Stimulated activated CD4-positive, alpha-beta T cell treated with anti-CD3 and anti-CD28 coated beads, Interleukin-1b, Interleukin-23, amount 100 ng/mL, for 4 hours (primary cell): ENCODE results near the gene RPL13.
"Not testable (repeated sequence)": the region's sequence is repeated elsewhere in the genome, so short reads cannot be mapped to it uniquely, and the experiment has no call there.

Source experiments
- DNase-seq, 2 donors: peaks; one replicate each; pipeline ENCODE4 v3.0.0-alpha.2; 2020; ENCODE audit warnings: low read depth in 2 of 2

RPL13 gene

DNA sequence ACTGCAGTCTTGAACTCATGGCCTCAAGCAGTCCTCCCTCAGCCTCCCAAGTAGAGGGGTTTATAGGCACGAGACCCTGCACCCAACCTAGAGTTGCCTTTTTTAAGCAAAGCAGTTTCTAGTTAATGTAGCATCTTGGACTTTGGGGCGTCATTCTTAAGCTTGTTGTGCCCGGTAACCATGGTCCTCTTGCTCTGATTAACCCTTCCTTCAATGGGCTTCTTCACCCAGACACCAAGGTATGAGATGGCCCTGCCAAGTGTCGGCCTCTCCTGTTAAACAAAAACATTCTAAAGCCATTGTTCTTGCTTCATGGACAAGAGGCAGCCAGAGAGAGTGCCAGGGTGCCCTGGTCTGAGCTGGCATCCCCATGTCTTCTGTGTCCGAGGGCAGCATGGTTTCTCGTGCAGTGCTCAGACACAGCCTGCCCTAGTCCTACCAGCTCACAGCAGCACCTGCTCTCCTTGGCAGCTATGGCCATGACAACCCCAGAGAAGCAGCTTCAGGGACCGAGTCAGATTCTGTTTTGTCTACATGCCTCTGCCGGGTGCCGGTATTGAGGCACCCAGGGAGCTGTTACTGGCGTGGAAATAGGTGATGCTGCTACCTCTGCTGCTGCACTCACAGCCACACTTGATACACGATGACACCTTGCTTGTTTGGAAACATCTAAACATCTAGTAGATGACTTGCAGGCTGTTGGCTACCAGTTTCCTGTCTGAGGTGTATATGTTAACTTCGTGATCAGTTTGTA is 3.3 kb downstream of the RPL13 start:
- no peak for DNase-seq

DNA sequence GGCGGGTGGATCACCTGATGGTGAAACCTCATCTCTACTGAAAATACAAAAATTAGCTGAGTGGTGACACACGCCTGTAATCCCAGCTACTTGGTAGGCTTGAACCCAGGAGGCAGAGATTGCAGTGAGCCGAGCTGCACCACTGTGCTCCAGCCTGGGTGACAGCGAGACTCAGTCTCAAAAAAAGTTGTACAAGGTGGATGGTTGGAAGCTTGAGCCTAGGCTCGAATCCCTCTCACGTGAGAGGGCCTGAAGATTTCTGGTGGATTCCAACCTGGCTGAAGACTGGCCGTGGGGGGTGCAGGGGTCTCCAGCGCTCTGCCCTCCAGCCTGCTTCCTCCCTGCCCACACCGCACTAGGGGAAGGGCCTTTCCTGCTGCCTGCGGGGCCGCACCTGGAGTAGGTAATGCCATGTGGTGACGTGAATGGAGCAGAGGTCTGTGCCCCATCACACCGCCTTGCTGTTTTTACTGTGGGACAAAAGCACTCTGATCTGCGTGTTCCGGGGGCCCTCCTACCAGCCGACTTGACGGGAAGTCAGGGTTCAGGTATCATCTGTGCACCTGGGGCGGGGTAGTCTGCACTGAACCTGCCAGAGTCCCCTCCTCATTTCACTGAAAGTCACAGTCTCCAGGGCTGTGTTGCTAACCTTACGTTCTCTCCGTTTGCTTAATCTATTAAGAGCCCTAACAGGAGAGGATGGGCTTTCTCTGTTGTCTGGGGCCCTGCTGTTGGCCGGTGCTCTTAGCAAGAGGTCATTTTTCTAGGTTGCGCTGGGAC is 4.2 kb downstream of the RPL13 start:
- no peak for DNase-seq

- no peak for DNase-seq
Measured at GRCh38 chr16:89565256-89565505, 4.7 kb downstream of the RPL13 start.

- DNase-seq, result peak; percentile 34 to 59
Measured at GRCh38 chr16:89565506-89566372, 5.3 kb downstream of the RPL13 start.

DNA sequence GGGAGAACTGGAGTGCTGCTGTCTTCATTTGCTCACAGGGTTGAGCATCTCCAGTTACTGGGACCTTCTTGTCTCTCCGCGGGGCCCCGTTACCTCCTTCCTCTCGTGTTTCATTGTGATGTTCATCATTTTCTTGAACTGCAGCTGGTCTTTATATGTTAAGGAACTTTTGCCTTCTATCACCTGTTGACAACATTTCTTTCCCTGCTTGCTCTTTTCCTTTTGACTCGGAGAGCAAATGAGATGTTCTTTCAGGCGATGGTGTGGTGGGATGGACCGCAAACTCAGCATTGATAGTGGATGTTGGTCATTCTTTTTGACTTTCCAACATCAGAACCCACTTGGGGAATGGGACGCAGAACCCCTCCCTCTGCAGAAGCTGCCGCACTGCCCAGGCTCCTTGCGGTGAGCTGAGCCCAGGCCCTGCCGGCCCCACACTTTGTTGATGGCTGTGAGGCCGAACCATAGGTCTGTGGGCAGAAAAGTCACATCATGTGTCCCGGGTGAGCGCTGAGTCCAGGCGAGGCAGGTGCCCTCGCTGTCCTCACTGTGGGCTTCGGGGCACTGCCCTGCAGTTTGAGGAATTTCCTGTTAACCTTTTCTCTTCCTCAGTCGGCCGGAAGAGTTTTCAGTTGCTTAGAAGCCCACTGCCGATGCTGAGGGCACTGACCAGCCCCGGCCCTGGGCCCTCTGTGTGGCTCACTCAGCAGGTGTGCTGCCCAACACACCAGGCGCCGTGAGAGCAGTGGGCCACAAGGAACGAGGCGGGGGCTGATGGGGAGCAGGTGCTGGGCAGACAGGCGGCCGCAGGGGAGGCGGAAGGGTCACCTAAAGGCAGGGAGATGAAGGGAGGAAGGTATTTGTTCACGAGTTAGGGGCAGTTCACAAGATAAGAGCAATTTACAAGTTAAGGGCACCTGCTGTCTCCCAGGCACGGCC is 7.4 kb downstream of the RPL13 start:
- DNase-seq, result no peak

DNA sequence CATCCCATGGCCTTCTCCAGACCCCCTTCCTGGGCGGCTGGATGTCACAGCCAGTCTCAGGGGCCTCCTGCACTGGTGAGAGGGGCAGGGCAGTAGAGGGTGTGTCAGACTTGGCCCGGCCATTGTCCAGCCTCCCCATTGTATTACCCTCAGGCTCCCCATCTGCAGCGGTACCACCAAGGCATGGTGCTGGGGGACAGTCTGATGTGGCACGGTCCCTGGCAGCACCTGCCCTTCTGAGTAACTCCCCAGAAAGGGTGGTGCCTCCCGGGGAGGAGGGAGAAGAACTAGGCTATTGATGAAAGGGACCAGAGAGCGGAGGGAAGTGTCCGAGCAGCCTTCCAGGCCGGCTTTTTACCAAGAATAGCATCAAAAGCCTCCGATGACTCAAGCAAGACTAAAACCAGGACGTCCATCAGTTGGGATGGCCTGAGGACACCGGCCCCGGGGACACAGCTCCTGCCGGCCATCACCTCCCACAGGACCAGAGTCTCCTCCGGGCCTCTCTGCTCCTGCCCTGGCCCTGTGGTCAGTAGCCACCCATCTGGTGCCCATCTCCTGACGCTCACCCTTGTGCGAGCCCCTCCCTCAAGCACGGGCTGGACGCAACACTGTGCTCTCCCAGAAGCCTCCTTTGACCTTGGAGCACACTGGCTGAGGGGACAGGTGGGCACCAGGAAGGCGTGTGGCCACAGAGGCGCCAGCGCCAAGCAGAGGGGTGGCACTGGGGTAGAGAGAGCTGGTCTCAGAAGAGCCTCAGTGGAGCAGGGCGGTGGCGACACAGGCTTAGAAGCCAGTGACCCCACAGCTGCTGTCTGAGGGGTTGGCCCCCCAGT is 9.2 kb downstream of the RPL13 start:
- no peak for DNase-seq

GRCh38 chr16:89570342-89570923 is 10.0 kb downstream of the RPL13 start:
- DNase-seq, result no peak

DNA sequence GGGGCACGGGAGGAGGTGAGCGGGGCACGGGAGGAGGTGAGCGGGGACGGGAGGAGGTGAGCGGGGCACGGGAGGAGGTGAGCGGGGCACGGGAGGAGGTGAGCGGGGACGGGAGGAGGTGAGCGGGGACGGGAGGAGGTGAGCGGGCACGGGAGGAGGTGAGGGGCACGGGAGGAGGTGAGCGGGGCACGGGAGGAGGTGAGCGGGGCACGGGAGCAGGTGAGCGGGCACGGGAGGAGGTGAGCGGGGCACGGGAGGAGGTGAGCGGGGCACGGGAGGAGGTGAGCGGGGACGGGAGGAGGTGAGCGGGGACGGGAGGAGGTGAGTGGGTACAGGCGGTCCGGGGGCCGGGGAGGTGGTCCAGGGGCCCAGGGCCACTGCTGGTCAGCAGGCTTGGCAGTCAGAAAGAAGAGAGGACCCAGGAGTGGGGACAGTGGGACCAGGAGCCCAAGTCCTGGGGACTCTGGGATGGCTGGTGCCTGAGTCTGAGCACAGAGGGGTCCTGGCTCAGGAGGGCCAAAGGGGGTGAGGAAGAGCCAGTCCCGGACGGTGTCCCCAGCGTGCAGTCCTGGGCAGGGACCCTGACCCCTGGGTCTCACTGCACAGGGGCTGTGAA is 10.6 kb downstream of the RPL13 start:
- not testable (repeated sequence) for DNase-seq

- DNase-seq, result no peak
Measured at GRCh38 chr16:89571636-89572035, 11.2 kb downstream of the RPL13 start.

DNA sequence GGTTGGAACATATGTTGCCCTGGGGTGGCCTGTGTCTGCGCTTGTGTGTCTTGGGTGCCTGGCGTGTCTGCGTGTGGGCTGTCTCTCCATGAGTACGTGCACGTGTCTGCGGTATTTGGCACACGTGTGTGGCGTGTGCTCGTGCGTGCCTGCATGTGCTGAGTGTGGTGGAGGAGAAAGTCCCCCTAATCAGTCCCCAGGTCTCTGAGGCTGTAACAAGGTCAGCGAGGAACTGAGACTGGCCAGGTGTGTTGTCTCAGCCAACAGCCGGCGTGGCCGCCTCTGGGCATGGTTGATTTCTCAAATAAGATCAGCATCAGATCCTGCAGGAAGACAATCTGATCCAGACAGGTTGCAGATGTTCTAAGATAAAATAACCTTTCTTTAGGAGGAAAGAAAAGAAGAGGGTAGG is 11.6 kb downstream of the RPL13 start:
- no peak for DNase-seq

GRCh38 chr16:89572485-89573205 is 12.2 kb downstream of the RPL13 start:
- no peak for DNase-seq

DNA sequence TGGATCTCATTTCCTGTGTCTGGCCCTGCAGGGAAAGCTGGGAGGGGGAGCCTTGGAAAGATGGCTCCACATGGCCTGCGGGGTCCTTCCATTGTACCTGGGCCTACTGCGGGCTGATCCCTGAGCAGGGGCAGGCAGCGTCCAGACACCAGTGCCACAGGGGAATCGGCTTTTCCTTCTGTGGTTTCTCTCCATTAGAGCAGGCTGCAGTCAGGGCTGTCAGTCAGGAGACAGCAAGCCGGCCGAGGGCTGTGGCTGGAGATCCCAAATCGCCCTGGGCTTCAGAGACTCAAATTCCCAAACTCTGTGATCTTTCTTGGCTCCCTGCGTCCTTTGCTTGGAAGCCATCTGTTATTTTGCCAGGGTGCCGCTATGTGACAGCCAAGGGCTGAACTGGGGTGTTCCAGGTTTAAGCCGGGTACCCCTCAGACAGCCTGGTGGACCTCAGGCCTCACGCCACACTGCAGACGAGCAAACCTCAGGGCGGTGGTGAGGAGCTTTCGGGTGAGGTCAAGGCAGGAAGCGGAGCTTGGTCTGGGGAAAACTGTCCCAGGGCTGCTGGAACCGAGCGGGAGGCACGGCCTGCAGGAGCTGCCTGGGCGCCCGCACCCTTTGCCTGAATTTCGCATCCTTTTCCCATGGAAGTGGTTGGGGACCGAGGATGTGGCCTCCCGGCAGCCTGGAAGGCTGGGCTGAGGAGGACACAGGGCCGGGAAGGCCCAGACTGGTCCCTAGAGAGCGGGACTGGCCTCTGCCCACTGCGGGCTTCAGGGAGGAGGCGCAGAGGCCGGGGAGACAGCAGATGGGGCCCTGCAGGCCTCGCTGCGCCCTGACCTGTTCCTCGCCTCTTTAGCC is 13.6 kb downstream of the RPL13 start:
- no peak for DNase-seq

GRCh38 chr16:89574681-89575246 is 14.3 kb downstream of the RPL13 start:
- DNase-seq, result peak in 1 of 2 donors; percentile 52

- no peak for DNase-seq
Measured at GRCh38 chr16:89575247-89576152, 15.0 kb downstream of the RPL13 start, which contains the start of gene CPNE7. Gene CPNE7, plus strand, starts transcription at chr16:89575758. Its CDS starts 140 bp downstream, at chr16:89575898.

- DNase-seq, result no peak
Measured at GRCh38 chr16:89576153-89577054, 15.9 kb downstream of the RPL13 start.
